C4-2B (cell line): ENCODE data around the gene GABRB1.

Source experiments
- H3K27ac ChIP-seq: fragments of 450-650 bp; 2 replicates; pipeline ENCODE4 v1.5.1; 2017
- ZFX ChIP-seq: fragments of 450-650 bp; IDR thresholded peaks from 2 replicates; pipeline ENCODE4 v1.6.1; 2017
- TF ChIP-seq, protein P1 (sequence below): fragments of 450-650 bp; conservative IDR thresholded peaks from 2 replicates; pipeline ENCODE4 v1.5.1; 2017; ENCODE audit warnings: mild to moderate bottlenecking

Gene GABRB1

DNA sequence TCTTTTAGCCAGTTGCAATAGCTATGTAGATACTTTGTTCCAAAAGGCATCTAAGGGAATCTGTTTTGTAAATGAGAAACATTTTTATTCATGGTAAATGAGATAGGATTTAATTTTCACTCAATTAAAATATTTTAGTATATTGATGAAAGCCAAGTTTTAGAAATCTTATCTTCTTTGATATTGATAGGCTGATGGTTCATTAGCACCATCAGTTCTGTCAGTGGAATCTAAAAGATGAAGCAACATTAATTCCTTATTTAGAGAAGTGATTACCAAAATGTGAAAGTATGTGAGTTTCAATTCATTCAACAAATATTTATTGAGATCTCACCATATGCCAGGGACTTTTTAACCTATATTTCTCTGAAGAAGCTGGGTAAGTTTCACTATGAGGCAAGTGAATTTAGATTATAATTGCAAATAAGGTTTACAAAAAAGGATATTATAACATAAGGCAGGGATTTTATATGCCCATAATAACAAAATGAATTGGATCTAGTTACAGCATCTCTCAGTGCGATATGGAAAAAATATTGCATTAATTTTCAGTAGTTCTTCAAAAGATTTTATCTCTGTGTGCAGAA lies 79.3 kb downstream of the GABRB1 start:
- TF ChIP-seq ZFX, result no peak
- TF ChIP-seq, protein P1, sequence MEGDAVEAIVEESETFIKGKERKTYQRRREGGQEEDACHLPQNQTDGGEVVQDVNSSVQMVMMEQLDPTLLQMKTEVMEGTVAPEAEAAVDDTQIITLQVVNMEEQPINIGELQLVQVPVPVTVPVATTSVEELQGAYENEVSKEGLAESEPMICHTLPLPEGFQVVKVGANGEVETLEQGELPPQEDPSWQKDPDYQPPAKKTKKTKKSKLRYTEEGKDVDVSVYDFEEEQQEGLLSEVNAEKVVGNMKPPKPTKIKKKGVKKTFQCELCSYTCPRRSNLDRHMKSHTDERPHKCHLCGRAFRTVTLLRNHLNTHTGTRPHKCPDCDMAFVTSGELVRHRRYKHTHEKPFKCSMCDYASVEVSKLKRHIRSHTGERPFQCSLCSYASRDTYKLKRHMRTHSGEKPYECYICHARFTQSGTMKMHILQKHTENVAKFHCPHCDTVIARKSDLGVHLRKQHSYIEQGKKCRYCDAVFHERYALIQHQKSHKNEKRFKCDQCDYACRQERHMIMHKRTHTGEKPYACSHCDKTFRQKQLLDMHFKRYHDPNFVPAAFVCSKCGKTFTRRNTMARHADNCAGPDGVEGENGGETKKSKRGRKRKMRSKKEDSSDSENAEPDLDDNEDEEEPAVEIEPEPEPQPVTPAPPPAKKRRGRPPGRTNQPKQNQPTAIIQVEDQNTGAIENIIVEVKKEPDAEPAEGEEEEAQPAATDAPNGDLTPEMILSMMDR, result no peak
- H3K27ac ChIP-seq, result no peak overlapping the region

DNA sequence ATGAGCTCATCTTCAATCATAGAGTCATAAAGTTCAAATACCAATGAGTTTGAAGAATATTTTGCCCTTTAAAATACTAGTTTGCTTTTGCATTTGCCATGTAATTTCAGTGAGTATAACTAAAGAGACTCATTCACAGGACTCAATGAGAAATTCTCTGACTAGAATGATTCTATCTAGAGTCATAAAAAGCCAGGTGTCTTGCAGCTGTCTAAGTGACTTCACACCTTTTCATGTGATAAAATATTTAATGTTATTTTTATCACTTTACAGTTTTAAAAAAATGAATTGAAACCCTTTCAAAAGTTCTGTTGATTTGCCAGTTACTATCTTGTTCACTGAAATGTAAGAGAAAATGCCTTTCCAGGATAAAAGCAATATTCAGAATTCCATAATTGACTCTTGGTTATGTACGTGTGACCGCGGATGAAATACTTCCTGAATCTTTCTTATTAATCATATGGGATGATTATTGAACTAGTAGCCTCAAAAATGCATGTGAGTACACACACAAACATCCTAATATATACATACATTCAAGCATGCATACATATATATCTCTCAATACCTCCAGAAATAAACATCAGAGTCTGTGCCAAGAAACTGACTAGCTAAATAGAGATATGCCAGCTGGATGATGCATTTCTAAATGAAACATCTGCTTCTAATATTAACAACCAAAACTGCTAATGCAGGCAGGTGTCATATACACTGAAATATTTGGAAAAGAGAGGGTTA lies 87.0 kb downstream of the GABRB1 start:
- TF ChIP-seq, protein P1, result no peak
- TF ChIP-seq ZFX, result no peak
- H3K27ac ChIP-seq, result no peak overlapping the region

DNA sequence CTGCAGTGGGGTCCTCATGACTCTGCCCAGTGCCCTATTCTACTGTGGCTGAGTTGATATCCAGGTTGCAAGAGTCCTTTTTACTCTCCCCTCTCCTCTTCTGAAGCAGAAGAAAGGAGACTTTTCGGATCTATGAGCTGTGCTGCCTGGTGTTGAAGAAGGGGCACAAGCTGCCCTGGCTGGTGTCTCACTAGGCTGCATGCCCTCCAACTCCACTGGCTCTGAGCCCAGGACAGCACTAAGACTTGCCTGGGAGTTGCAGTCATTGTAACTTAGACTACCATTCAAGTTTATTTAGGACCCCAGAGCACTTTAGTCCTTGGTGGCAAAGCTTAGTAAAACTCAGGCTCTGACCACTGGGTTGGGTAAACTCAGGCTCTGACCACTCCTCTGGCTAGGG lies 89.4 kb downstream of the GABRB1 start:
- TF ChIP-seq, protein P1, result no peak
- TF ChIP-seq ZFX, result no peak
- H3K27ac ChIP-seq, result no peak overlapping the region

DNA sequence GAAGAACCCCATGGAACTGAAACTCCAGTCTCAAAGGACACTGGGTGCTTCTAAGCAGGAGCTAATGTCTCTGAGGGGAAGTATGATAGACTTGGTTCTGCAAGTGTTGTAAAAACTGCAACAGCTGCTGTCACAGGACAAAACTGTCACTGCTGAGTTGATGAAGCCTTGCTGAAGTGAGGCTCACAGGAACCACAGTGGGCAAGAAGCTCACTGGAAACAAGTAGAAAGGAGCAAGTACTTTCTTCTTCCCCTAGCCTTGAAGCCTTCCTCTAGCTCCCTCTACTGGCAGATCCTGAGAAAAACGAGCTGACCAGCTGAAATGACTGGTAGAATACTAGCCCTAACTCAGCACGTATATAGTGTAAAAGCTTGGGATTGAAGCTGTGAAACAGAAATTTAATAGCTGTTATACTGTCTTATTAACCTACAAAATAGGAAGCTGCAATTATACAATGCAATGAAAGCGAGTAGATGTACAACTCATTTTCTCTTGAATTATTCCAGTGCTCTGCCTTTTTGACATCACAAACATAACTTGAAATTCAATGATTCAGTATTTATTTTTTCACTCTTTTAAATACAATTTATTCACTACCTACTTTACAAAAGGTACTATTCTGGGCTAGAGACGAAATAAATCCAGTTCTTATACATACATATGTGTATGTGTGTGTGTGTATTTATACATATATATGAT lies 91.4 kb downstream of the GABRB1 start:
- no peak overlapping the region for H3K27ac ChIP-seq
- TF ChIP-seq, protein P1, result peak; percentile 85
- no peak for TF ChIP-seq ZFX

DNA sequence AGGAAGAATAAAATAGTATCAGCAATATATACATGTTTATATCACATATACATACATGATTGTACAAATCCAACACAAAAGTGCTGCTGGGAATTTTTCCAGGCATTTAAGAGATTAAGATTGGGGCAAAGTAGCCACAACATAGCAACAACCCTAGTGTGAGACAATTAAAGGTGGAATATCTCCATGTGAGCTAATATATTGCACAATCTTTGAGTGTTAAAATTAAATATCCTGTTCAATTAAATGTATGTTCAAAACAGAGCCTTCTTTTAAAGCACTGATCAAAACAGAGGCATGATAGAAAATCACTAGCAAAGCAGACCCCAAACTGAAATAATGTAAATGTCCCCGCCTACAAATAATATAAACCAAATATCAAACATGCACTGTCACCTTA lies 97.6 kb downstream of the GABRB1 start:
- no peak overlapping the region for H3K27ac ChIP-seq
- TF ChIP-seq, protein P1, result no peak
- no peak for TF ChIP-seq ZFX

DNA sequence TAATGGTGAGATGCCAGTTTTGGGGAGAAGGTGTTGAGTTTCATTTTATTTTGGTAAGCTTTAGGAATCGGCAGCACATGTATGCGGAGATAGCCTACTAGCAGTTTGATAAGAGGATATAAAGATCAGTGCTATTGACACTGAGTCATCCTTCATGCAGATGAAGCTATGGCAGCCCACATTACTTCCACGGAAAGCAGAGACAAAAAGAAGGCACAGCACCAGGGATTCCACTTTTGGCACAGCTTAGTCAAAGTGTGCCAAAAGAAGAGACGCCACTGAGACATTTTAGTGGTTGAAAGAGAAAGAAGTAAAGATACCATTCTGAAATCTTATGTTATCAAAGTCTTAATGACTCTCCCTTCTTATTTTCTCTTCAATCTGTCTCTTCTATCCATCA lies 103.8 kb downstream of the GABRB1 start:
- TF ChIP-seq ZFX, result no peak
- TF ChIP-seq, protein P1, result no peak
- H3K27ac ChIP-seq, result no peak overlapping the region

DNA sequence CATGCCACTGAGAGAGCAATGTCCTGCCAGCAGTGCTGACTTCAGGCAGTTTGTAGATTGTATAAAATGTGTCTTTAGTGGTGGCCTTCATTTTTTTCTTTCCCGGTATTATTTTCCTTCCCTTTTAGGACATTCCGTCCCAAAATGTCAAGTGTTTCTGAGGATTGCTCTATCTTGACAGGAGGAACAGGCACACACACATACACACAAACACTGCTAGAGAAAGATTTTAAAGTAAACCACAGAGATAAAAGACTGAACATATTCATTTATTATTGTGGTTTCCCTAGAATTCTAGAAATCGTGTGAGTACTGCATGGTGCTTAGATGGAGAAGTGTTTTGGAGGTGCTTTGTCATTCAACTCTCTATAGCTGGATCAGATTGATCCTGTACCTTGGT lies 111.9 kb downstream of the GABRB1 start:
- TF ChIP-seq ZFX, result no peak
- TF ChIP-seq, protein P1, result no peak
- no peak overlapping the region for H3K27ac ChIP-seq
